ENCODE data around the gene PRKAG1.

The PRKAG1 gene

DNA sequence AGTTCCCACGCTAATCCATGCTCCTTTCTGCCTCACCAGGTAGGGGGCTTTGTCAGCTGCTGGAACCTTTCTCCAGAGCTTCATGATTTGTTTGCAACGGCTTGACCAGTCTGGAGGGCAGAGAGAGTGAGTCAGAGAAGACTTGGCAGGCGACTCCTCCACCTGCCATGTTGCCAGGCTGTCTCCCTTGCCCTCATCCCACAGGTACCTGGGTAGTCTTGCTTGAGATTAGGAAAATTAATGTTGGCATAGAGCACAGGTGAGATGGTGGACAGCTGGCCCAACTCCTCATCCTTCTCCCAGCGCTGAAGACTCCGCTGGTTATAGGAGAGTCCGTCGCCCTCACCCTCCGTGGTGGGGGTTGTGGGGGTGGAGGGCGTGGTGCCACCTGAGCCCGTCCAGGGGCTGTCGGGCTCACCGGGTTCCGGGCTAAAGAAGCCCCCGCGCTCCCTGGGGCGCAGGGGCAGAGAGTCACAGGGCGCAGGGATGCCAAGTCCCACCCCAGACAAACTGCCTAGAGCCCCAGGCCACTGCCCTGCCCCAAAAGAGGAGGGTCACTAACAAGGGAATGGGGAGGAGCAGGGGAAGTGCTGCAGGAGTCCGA lies 23.4 kb upstream of the PRKAG1 start:
- H3K4me3 ChIP-seq (ENCODE audit: low read depth, low read length) = no peak overlapping the region
- TF ChIP-seq, protein P1, sequence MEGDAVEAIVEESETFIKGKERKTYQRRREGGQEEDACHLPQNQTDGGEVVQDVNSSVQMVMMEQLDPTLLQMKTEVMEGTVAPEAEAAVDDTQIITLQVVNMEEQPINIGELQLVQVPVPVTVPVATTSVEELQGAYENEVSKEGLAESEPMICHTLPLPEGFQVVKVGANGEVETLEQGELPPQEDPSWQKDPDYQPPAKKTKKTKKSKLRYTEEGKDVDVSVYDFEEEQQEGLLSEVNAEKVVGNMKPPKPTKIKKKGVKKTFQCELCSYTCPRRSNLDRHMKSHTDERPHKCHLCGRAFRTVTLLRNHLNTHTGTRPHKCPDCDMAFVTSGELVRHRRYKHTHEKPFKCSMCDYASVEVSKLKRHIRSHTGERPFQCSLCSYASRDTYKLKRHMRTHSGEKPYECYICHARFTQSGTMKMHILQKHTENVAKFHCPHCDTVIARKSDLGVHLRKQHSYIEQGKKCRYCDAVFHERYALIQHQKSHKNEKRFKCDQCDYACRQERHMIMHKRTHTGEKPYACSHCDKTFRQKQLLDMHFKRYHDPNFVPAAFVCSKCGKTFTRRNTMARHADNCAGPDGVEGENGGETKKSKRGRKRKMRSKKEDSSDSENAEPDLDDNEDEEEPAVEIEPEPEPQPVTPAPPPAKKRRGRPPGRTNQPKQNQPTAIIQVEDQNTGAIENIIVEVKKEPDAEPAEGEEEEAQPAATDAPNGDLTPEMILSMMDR (IDR thresholded peaks at IDR 0.05; ENCODE audit: borderline replicate concordance, insufficient read depth, low read depth, low read length) = no peak

GRCh38 chr12:49041036-49041880 lies 22.7 kb upstream of the PRKAG1 start:
- no peak overlapping the region for H3K4me3 ChIP-seq (ENCODE audit: low read depth, low read length)
- TF ChIP-seq, protein P1 (IDR thresholded peaks at IDR 0.05; ENCODE audit: borderline replicate concordance, insufficient read depth, low read depth, low read length) = no peak

GRCh38 chr12:49040364-49040855 lies 21.8 kb upstream of the PRKAG1 start:
- H3K4me3 ChIP-seq (ENCODE audit: low read depth, low read length) = no peak overlapping the region
- TF ChIP-seq, protein P1 (IDR thresholded peaks at IDR 0.05; ENCODE audit: borderline replicate concordance, insufficient read depth, low read depth, low read length) = no peak

- no peak overlapping the region for H3K4me3 ChIP-seq (ENCODE audit: low read depth, low read length)
Observed at GRCh38 chr12:49039421-49040363, 21.1 kb upstream of the PRKAG1 start.

DNA sequence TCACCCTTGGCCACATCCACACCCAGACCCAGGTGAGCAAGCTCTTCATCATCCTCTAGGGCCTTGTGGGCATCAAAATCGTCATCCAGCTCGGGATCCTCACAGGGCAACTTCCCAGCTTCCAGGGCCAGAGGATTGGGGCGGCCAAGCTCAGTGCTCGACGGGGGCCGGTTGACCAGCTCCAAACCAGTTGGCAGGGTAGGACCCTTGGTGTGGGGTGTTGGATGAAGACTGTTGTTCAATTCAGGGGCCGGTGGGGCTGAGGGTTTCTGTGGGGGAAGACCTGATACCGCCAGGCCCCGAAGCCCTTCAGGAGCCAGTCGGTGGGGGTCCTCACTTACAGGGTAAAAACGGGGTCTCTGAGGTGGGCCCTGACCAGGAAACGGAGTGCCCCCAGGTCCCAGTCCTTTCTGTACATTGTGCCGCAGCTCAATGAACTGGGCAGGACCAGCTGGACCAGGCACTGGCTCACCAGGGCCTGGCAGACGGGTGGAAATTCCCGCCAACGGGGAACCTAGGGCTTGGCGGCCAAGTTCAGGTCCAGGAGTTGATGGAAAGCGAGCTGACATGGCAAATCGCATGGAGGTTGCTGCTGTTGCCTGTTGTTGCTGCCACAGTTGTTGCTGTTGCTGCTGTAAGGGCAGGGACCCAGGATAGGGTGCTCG lies 19.8 kb upstream of the PRKAG1 start:
- TF ChIP-seq, protein P1 (IDR thresholded peaks at IDR 0.05; ENCODE audit: borderline replicate concordance, insufficient read depth, low read depth, low read length) = no peak
- H3K4me3 ChIP-seq (ENCODE audit: low read depth, low read length) = no peak overlapping the region

More at GRCh38 chr12:49039421-49040363, 21.1 kb upstream of the PRKAG1 start:
- TF ChIP-seq, protein P1 (IDR thresholded peaks at IDR 0.05; ENCODE audit: borderline replicate concordance, insufficient read depth, low read depth, low read length) = no peak

GRCh38 chr12:49037947-49038237 lies 19.3 kb upstream of the PRKAG1 start:
- H3K4me3 ChIP-seq (ENCODE audit: low read depth, low read length) = no peak overlapping the region
- TF ChIP-seq, protein P1 (IDR thresholded peaks at IDR 0.05; ENCODE audit: borderline replicate concordance, insufficient read depth, low read depth, low read length) = no peak
